LNCaP clone FGC (cell line): ENCODE data around the gene RAP2A.

ENCODE experiments used
- DNase-seq: peaks from one replicate; pipeline ENCODE4 v3.0.0-alpha.2; 2011; ENCODE audit warnings: low read depth
- H3K4me3 ChIP-seq: 2 replicates; pipeline ENCODE4 v1.5.1; 2011; ENCODE audit warnings: mild to moderate bottlenecking, low read depth, low read length, control low read depth
- CTCF ChIP-seq: IDR thresholded peaks from 2 replicates; pipeline ENCODE4 v1.5.1; 2012; ENCODE audit warnings: mild to moderate bottlenecking; ENCODE audit not compliant: control insufficient read depth, insufficient read depth; ENCODE audit errors: extremely low read depth

RAP2A gene

GRCh38 chr13:97474349-97474980, 40.5 kb downstream of the RAP2A start:
- DNase-seq, result no peak
- no peak for TF ChIP-seq CTCF

GRCh38 chr13:97475011-97475410, 41.0 kb downstream of the RAP2A start:
- no peak for TF ChIP-seq CTCF
- no peak overlapping the region for H3K4me3 ChIP-seq
- DNase-seq, result no peak

More at GRCh38 chr13:97474349-97474980, 40.5 kb downstream of the RAP2A start:
- no peak overlapping the region for H3K4me3 ChIP-seq

- H3K4me3 ChIP-seq, result no peak overlapping the region
- TF ChIP-seq CTCF, result no peak
- DNase-seq, result no peak
Measured at GRCh38 chr13:97477844-97478243, 43.9 kb downstream of the RAP2A start.

GRCh38 chr13:97478247-97478646, 44.3 kb downstream of the RAP2A start:
- no peak overlapping the region for H3K4me3 ChIP-seq
- DNase-seq, result no peak
- no peak for TF ChIP-seq CTCF

- no peak overlapping the region for H3K4me3 ChIP-seq
- DNase-seq, result no peak
- TF ChIP-seq CTCF, result no peak
Measured at GRCh38 chr13:97483465-97483864, 49.5 kb downstream of the RAP2A start.

GRCh38 chr13:97484301-97484700, 50.3 kb downstream of the RAP2A start:
- TF ChIP-seq CTCF, result no peak
- DNase-seq, result no peak
- H3K4me3 ChIP-seq, result no peak overlapping the region

- TF ChIP-seq CTCF, result no peak
- H3K4me3 ChIP-seq, result no peak overlapping the region
- DNase-seq, result no peak
Measured at GRCh38 chr13:97485320-97485719, 51.4 kb downstream of the RAP2A start.
